CD1c-positive myeloid dendritic cell (primary cell): ENCODE results near the gene ASAP2.
A peak's percentile ranks its signal among the peaks of the same experiment; 100 is the strongest.

Experiments
- DNase-seq: peaks from one replicate; pipeline ENCODE4 v3.0.0-alpha.2; 2016; ENCODE audit errors: extremely low spot score

The ASAP2 gene

DNA sequence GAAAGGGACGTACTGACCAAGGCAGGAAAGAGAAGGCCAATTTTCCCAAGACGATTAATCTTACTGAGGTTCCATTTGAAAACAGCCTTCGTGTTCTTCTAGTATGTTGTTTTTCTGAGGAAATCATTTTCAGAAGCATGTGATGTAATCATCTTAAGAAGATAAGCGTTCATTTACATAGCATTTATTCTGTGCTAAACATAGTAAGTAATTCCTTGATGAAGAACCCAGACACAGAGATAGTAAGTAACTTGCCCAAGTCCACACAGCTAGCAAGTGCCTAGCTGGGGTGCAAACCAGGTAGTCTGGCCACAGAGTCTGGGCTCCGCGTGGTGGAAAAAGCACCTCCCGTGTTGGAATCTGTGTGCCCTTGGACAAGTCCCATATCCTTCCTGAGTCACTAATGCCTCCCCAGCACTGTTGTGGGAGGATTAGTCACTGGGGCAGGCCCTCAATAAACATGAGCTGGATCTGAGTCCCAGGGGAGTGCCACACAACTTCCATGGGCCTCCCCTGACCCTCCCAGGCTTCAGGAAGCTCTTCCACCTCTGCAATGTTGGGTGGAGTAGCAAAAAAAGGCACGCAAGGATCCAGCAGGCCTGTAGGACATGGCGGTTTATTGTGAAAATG lies 26.9 kb upstream of the ASAP2 start:
- peak; percentile 42 for DNase-seq

DNA sequence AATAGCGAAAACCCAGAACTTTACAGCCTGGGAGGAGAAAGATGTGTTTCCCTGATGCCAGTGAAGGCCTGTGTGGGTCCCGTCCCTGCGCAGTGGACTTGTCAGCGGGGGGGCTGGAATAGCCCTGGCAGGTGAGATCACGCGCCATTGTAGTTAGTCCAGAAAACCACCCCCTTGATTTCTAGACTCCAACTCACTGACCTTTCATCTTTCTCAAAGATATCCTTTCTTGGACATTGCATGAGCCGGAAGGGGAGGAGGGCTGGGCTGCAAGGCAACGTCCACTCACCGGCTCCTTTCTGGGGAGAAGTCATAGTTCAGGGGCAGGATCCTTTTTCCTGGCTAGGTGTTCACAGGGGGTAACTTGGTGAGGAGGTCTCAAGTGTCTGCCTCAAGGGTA lies 22.3 kb upstream of the ASAP2 start:
- no peak for DNase-seq

DNA sequence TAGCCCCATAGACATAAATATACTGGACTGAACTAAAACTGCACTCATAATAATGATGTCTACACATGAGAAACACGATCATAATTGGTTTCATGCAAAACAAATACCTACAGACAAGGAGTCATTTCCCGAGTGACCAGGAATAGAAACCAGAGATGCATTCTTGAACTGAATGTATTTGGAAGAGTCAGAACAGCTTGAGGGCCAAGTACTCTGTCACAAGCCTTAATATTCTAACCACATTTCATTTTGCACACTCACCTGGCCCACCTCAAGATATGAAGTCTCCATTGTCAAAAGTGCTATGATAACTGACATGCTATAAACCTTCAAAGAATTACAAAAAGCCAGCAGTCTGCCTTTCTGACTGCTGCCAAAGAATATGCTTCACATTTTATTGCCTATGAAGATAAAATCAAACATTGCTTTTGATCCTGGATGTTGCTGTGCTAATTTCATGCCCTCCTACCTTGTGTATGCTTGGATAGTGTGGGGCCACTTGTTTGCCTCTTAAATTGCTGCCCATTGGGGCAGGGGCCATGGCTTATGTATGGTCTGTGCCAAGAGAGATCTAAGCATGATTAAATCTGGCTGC lies 18.9 kb upstream of the ASAP2 start:
- DNase-seq, result no peak

GRCh38 chr2:9188823-9189222 lies 17.8 kb upstream of the ASAP2 start:
- DNase-seq, result no peak

DNA sequence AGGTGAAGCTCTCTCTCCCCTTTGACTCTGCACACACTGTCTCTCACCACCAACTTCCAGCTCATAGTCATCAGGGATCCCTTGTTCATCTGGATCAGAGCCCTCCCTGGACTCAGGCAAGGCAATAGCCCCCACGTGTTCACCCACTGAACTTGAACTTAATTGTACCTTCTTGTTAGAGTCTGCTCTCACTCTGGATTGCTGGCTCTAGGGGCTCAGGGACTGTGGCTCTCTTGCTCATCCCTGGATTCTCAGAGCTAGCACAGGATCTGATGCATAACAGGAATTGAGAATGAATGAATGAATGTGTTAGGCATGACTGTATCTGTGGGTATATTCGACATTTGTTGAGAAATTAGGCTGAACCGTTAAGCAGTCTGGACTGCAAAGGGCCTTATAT lies 16.7 kb upstream of the ASAP2 start:
- no peak for DNase-seq

DNA sequence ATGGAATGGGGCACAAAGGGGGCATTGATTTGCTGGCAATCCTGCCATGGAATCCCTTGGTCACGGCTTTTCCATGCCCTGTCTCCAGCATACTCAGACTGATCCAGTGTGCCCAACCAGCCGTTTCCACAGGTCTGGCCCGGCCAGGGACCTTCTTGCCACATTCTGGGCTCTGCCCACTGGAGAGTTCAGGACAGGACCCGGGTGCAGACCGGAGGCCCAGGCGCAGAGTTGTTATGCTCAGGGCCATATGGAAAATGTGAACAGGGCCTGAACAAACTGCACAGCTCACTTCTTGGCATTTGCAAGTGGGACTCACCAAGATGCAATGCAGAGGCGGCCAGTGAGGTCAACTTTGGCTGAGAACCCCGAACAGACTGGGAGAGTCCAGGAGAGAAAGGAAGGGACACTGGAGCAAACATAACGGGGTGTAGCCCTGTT lies 15.6 kb upstream of the ASAP2 start:
- peak; percentile 20 for DNase-seq

- DNase-seq, result no peak
Observed at GRCh38 chr2:9192712-9193111, 13.9 kb upstream of the ASAP2 start.

DNA sequence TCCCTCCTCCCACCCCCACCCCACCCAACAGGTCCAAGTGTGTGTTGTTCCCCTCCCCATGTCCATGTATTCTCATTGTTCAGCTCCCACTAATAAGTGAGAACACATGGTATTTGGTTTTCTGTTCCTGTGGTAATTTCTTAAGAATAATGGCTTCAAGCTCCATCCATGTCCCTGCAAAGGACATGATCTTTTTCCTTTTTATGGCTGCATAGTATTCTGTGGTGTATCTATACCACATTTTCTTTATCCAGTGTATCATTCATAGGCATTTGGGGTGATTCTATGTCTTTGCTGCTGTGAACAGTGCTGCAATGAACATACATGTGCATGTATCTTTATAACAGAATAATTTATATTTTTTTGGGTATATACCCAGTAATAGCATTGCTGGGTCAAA lies 12.3 kb upstream of the ASAP2 start:
- DNase-seq, result no peak

- no peak for DNase-seq
Observed at GRCh38 chr2:9196637-9197036, 10.0 kb upstream of the ASAP2 start.

DNA sequence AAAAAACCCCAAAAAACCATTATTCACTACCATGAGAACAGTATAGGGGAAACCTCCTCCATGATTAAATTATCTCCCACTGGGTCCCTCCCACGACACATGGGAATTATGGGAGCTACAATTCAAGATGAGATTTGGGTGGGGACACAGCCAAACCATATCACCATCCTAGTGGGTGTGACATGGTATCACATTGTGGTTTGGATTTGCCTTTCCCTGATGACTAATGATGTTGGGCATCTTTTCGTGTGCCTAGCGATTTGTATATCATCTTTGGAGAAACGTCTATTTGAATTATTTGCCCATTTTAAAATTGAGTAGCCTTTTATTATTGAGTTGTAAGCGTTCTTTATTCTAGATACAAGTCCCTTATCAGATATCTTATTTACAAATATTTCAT lies 8.7 kb upstream of the ASAP2 start:
- no peak for DNase-seq

DNA sequence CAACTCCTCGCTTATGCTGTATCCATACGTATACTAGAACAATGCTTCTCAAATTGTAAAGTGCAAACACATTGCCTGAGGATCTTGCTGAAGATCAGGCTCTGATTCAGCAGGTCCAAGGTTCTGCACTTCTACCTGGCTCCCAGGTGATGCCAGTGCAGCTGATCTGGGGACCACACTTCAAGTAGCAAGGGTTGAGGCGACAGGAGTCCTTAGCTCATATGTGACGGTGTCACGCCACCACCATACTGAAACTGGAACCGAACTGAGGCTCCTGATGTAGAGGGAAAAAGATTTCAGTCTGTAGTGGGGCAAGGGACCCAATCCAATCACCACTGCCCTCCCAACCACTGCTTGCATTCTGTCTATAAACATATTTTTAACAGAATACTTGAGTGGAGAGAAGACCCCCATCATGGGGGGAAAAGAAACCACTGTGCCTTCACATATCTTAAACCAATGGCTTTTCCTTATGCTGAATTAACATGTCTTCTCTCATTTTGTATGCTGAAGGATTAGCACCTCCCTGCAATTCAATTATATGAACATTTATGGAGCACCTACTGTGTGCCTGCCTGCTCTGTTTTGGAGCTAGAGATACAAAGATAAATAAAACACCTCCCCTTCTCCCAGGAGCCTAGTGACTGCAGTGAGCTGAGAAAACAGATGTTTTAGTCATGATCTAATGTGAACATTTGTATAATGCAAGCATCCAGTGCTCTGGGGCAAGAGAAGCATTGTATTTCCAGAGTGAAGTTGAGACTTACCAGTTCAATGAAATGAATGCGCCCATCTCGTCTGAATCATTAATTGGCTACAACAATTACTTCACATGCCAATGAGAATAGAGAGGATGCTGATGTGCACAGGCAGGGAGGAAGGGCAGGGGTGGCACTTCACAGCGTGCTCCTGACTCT lies 6.6 kb upstream of the ASAP2 start:
- no peak for DNase-seq

DNA sequence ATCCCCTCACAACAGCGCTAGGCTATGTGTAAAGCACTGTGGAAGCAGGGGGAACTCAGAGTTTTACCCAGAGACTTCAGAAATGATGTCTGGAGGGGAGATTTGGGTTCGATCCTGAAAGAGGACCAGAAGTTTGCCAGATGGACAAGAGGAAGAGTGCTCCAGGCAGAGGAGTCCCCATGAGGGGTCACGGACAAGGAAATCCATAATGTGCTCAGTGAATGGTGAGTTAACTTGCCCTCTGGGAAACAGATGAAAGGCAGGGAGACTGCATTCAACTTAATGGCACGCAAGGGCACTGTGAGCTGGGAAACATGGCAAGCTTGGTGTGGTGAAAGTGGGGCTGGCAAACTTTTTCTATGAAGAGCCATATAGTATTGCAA lies 6.0 kb upstream of the ASAP2 start:
- DNase-seq, result no peak

GRCh38 chr2:9201185-9201891 lies 5.3 kb upstream of the ASAP2 start:
- DNase-seq, result no peak

DNA sequence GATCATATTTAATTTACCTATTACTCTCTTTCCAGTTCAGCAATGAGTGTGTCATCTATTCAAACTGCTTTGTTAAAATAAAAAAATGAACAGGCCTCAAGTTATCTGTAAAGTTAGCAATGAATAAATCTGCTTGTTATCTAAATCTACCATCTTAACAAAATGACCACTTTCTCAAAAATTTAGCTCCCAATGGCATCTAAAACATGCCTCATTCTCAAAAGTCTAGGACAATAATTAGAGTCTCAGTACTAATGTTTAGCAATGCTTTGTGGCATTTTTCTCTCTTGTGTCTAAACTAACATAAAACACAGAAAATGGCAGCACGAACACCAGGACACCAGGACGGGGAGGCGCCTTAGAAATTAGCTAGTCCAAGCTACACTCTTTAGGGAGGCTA lies 3.6 kb upstream of the ASAP2 start:
- DNase-seq, result no peak

- DNase-seq, result no peak
Observed at GRCh38 chr2:9203876-9204275, 2.7 kb upstream of the ASAP2 start.

GRCh38 chr2:9204939-9205338 lies 1.7 kb upstream of the ASAP2 start:
- no peak for DNase-seq

DNA sequence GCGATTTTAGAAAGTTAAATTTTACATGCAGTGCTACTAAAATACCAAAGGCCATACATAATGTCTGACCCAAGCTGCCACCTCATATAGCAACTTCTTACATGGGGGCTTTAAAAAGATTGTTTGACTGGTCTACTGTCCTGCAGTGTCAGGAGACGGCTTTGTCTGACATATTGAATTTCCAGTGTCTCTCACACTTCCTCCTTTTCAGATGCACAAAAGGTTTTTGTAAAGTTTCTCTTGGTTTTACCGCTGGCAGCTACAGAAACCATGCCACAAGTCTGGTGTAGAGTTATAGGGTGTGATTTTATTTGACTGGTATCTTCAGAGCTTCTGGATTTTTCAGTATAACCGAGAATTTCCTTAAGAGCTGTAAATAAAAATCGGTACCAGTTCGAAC lies 1.1 kb upstream of the ASAP2 start:
- peak; percentile 37 for DNase-seq

DNA sequence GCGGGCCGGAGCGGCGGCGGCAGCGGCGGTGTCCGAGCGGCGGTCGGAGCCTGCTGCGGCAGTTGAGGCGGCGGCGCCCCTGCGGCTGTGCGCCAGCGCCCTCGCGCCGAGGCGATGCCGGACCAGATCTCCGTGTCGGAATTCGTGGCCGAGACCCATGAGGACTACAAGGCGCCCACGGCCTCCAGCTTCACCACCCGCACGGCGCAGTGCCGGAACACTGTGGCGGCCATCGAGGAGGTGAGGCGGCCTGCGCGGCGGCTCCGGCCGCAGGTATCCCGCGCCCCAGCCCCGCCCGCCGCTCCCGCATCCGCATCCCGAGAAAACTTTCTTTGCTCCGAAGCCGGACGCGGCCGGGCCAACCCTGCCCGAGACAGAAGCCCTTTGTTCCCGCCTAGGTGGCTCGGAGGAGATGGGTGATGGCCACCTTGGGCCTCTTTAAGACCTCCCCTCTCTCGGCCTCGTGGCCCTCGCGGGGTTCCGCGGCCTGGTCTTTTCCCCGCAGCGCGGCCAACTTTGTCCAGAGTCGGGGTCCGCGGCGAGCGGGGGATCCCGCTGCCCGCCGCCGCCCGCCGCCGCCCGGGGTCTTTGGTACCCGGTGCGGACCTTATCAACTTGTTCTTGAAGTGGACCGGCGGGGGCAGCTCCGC lies 504 bp downstream of the ASAP2 start:
- peak; percentile 37 for DNase-seq

DNA sequence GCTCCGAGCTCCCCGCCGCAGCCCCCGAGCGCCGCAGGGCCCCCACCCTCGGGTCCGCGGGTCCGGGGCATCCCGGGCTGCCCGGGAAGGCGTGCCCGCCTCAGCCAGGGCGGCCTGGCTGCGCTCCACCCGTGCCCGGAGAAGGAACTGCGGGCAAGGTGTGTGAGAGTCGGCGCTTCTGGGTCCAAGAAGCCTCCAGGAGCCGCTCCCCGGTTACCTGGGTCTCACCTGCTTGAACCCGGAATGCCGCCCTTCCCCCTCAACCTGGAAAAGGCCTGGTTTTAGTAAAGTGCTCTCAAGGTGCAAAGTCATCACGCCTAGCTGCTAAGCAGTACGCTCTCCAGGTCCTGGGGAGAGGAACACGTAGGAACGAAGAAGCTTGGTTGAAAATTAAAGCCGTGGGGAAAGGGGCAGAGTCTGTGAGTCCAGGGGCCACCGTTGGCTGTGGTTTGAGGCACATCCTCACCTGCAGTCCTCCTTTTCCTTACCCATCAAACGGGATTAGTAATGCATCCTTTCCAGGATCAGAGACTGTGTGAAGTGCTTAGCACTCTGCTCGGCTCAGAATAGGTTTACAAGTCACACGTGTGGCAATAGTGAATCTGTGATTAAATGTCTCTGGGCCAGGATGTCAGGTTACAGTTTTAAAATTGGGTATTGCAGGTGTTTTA lies 1.2 kb downstream of the ASAP2 start:
- no peak for DNase-seq

DNA sequence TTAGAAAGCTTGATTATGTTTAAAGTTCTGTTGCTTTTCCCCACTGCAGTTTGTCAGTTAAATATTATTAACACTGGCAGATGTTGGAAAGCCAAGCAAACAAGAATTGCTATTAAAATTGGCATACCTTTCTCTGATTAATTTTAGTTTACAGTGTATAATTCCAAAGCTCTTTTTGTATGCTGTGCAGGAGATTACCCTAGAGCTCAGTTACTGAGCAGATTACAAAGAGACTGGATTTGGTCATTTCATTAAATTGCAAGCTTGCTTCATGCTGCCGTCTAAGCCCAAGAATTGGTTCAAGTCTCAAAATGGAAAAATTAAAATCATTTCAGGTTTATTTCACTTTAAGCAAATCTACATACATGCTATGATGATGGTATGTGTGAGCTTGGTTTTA lies 2.3 kb downstream of the ASAP2 start:
- no peak for DNase-seq

- DNase-seq, result no peak
Observed at GRCh38 chr2:9210030-9210429, 3.4 kb downstream of the ASAP2 start.
